Measurements from ENCODE around the gene MRLN. TPM values are rescaled to one million over a fixed set of nuclear protein-coding genes. Genes with fewer than 3 reads are reported as not detected.

MRLN gene
- total and polyA plus RNA-seq, 10 of the 15 experiments (the other 5 are each of a cell fraction or from before 2014, with no cell fraction given): 0.19 TPM; not detected in 9

DNA sequence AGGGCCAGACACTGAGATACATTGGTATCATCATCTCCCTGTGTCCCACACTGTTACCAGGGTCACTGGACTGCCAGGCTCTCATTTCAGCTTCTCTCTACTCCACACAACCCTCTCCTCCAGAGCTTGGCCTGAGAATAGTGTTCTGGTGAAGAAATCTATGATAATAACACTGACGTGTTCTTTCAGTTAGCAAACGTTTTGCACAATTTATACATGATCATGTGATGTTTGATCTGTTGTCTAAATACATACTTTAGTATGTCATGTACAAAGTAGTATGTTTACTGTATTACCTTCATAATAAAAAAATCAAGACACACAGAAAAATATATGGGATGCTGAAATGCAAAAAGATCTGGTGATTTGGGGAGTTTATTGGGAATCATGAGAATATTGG, 48.6 kb downstream of the MRLN start:
- no peak overlapping the region for H3K4me3 ChIP-seq
- FAIRE-seq (no peak), DNase-seq (ENCODE audit: low read depth, low spot score) (no peak), ATAC-seq (no peak)
- intact Hi-C loops (cut with micrococcal nuclease; ENCODE audit: unreplicated experiment) (no loop called here), in situ Hi-C loops (cut with MboI) (no loop called here)
- H3K27ac ChIP-seq (ENCODE audit: control insufficient read depth, insufficient read depth): no peak overlapping the region
- RAD21 ChIA-PET (ENCODE audit: unreplicated experiment): no interaction called here
- no peak overlapping the region for H3K4me2 ChIP-seq (ENCODE audit: control insufficient read depth, insufficient read depth)
- 0 out of 4 replicates have a peak, but pooled peaks cover 0 to 3% of the 10 kb centered on the region in 2 experiments for H3K27me3 ChIP-seq (replicated peaks in 1 of 2; ENCODE audit: control insufficient read depth in 2 of 2, insufficient read depth in 2 of 2, low read length in 1 of 2)
- H3K9me3 ChIP-seq (replicated peaks; ENCODE audit: control insufficient read depth, insufficient read depth, low read length): no peaks in the 10 kb centered on the region
- WGBS (ENCODE audit: insufficient coverage, insufficient replicate concordance, low lambda C conversion rate, missing lambda C conversion rate): 43% methylated on average over 2 of the region's 2 CpGs
- no peaks in the 10 kb centered on the region for H3K4me1 ChIP-seq (ENCODE audit: control insufficient read depth, insufficient read depth, low read length)
- BruUV-seq (replicated peaks): no TSS peak
- no peak overlapping the region for H2AFZ ChIP-seq (ENCODE audit: control insufficient read depth, low read depth, low read length)
- SMC1A ChIA-PET (ENCODE audit: uncharacterized antibody, unreplicated experiment): interaction anchor here (1.5 kb wide), 1 partner anchor 9 kb away, joined by 3 read pairs; no protein-coding TSS in a partner anchor
- CTCF ChIA-PET: no interaction called here
- POLR2A ChIA-PET: no interaction called here
- no peaks in the 10 kb centered on the region for H4K20me1 ChIP-seq (ENCODE audit: control insufficient read depth, insufficient read depth)
- no peak overlapping the region for H3K9ac ChIP-seq (ENCODE audit: control insufficient read depth, insufficient read depth, low read length)
- no peaks in the 10 kb centered on the region for H3K79me2 ChIP-seq (ENCODE audit: control insufficient read depth, insufficient read depth, low read length)
- H3K36me3 ChIP-seq (ENCODE audit: control insufficient read depth in 2 of 2, insufficient read depth in 2 of 2, low read length in 1 of 2): no peaks in the 10 kb centered on the region
- TF ChIP-seq, protein P1, sequence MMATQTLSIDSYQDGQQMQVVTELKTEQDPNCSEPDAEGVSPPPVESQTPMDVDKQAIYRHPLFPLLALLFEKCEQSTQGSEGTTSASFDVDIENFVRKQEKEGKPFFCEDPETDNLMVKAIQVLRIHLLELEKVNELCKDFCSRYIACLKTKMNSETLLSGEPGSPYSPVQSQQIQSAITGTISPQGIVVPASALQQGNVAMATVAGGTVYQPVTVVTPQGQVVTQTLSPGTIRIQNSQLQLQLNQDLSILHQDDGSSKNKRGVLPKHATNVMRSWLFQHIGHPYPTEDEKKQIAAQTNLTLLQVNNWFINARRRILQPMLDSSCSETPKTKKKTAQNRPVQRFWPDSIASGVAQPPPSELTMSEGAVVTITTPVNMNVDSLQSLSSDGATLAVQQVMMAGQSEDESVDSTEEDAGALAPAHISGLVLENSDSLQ (IDR thresholded peaks at IDR 0.05): no peak
- TF ChIP-seq, protein P2, sequence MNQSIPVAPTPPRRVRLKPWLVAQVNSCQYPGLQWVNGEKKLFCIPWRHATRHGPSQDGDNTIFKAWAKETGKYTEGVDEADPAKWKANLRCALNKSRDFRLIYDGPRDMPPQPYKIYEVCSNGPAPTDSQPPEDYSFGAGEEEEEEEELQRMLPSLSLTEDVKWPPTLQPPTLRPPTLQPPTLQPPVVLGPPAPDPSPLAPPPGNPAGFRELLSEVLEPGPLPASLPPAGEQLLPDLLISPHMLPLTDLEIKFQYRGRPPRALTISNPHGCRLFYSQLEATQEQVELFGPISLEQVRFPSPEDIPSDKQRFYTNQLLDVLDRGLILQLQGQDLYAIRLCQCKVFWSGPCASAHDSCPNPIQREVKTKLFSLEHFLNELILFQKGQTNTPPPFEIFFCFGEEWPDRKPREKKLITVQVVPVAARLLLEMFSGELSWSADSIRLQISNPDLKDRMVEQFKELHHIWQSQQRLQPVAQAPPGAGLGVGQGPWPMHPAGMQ (IDR thresholded peaks at IDR 0.05; ENCODE audit: borderline replicate concordance): no peak
- no peak for TF ChIP-seq BACH1 (IDR thresholded peaks at IDR 0.05; ENCODE audit: borderline replicate concordance)
- TF ChIP-seq, protein P3, sequence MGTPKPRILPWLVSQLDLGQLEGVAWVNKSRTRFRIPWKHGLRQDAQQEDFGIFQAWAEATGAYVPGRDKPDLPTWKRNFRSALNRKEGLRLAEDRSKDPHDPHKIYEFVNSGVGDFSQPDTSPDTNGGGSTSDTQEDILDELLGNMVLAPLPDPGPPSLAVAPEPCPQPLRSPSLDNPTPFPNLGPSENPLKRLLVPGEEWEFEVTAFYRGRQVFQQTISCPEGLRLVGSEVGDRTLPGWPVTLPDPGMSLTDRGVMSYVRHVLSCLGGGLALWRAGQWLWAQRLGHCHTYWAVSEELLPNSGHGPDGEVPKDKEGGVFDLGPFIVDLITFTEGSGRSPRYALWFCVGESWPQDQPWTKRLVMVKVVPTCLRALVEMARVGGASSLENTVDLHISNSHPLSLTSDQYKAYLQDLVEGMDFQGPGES (IDR thresholded peaks at IDR 0.05): no peak
- no peak for TF ChIP-seq ZNF217 (IDR thresholded peaks at IDR 0.05)
- TF ChIP-seq RAD51 (IDR thresholded peaks at IDR 0.05): no peak
- no peak for TF ChIP-seq TARDBP (IDR thresholded peaks at IDR 0.05; ENCODE audit: borderline replicate concordance)
- no peak for TF ChIP-seq ZNF274 (IDR thresholded peaks at IDR 0.05; ENCODE audit: insufficient read depth, insufficient read length)
- TF ChIP-seq, protein P4, sequence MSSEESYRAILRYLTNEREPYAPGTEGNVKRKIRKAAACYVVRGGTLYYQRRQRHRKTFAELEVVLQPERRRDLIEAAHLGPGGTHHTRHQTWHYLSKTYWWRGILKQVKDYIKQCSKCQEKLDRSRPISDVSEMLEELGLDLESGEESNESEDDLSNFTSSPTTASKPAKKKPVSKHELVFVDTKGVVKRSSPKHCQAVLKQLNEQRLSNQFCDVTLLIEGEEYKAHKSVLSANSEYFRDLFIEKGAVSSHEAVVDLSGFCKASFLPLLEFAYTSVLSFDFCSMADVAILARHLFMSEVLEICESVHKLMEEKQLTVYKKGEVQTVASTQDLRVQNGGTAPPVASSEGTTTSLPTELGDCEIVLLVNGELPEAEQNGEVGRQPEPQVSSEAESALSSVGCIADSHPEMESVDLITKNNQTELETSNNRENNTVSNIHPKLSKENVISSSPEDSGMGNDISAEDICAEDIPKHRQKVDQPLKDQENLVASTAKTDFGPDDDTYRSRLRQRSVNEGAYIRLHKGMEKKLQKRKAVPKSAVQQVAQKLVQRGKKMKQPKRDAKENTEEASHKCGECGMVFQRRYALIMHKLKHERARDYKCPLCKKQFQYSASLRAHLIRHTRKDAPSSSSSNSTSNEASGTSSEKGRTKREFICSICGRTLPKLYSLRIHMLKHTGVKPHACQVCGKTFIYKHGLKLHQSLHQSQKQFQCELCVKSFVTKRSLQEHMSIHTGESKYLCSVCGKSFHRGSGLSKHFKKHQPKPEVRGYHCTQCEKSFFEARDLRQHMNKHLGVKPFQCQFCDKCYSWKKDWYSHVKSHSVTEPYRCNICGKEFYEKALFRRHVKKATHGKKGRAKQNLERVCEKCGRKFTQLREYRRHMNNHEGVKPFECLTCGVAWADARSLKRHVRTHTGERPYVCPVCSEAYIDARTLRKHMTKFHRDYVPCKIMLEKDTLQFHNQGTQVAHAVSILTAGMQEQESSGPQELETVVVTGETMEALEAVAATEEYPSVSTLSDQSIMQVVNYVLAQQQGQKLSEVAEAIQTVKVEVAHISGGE (CRISPR knock-in tag; IDR thresholded peaks at IDR 0.05): no peak
- TF ChIP-seq FOXK2 (IDR thresholded peaks at IDR 0.05): no peak
- no peak for TF ChIP-seq EGR1 (IDR thresholded peaks at IDR 0.05; ENCODE audit: borderline replicate concordance in 1 of 2, low read depth in 2 of 2, low read length in 2 of 2)
- TF ChIP-seq, protein P5, sequence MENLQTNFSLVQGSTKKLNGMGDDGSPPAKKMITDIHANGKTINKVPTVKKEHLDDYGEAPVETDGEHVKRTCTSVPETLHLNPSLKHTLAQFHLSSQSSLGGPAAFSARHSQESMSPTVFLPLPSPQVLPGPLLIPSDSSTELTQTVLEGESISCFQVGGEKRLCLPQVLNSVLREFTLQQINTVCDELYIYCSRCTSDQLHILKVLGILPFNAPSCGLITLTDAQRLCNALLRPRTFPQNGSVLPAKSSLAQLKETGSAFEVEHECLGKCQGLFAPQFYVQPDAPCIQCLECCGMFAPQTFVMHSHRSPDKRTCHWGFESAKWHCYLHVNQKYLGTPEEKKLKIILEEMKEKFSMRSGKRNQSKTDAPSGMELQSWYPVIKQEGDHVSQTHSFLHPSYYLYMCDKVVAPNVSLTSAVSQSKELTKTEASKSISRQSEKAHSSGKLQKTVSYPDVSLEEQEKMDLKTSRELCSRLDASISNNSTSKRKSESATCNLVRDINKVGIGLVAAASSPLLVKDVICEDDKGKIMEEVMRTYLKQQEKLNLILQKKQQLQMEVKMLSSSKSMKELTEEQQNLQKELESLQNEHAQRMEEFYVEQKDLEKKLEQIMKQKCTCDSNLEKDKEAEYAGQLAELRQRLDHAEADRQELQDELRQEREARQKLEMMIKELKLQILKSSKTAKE (IDR thresholded peaks at IDR 0.05; ENCODE audit: low read depth, poor library complexity, severe bottlenecking): no peak
- TF ChIP-seq CREM (IDR thresholded peaks at IDR 0.05; ENCODE audit: low read depth): no peak

Data from GM12878 (cell line).